Peyer's patch (tissue), 4 donors: ENCODE measurements around the gene ATXN1. TPM values are rescaled to one million over a fixed set of nuclear protein-coding genes. Genes with fewer than 3 reads are reported as not detected.

Experiments used
- DNase-seq, 3 donors: peaks; one replicate each; pipeline ENCODE4 v3.0.0-alpha.2; 2017 to 2019
- H3K27ac ChIP-seq, 4 donors: fragments of 200-600 bp; sonication (generic); one replicate each; pipeline ENCODE4 v1.5.1; 2016 to 2019
- H3K27me3 ChIP-seq, 2 donors: fragments of 200-600 bp; sonication (generic); one replicate each; pipeline ENCODE4 v1.5.1; 2019
- H3K36me3 ChIP-seq, 3 donors: fragments of 200-600 bp; sonication (generic); one replicate each; pipeline ENCODE4 v1.5.1; 2016 to 2019
- H3K4me1 ChIP-seq, 4 donors: fragments of 200-600 bp; sonication (generic); one replicate each; pipeline ENCODE4 v1.5.1; 2016 to 2019
- H3K4me3 ChIP-seq, 4 donors: fragments of 200-600 bp; sonication (generic); 1 replicate in 3 of 4; 2 replicates in 1 of 4; pipeline ENCODE4 v1.5.1; 2016 to 2019; ENCODE audit warnings: mild to moderate bottlenecking in 1 of 4
- H3K9me3 ChIP-seq, 4 donors: fragments of 200-600 bp; sonication (generic); one replicate each; pipeline ENCODE4 v1.5.1; 2016 to 2019; ENCODE audit warnings: mild to moderate bottlenecking in 1 of 4
- CTCF ChIP-seq, 6 experiments: fragments of 450-650 bp in 4 of 6; fragments of 200-600 bp in 2 of 6; sonication (generic) in 1 of 6; IDR thresholded peaks; one replicate each; pipeline ENCODE4 v1.5.1; 2017 to 2019; ENCODE audit warnings: antibody characterized with exemption in 6 of 6, mild to moderate bottlenecking in 3 of 6, moderate library complexity in 1 of 6
- POLR2A ChIP-seq, 2 donors: fragments of 450-650 bp; IDR thresholded peaks; one replicate each; pipeline ENCODE4 v1.5.1; 2017; ENCODE audit warnings: antibody characterized with exemption in 2 of 2, mild to moderate bottlenecking in 2 of 2, moderate library complexity in 2 of 2
- total RNA-seq, 4 donors: library from RNA; depleted of rRNA; stranded (reverse); fragments of >200 nt; gene quantifications; one replicate each; pipeline ENCODE4 v1.1.0, GENCODE V29; 2016

ATXN1 gene
- total RNA-seq, 4 donors from 2014 or later, result 34.7 to 48.5 (median 43.1) TPM

- Histone ChIP-seq H3K4me1 (peaks cover 0 to 7% (median 0%) of the 10 kb centered on the region in 4 donors), H3K36me3 (peaks cover 0 to 9% (median 0%) of the 10 kb centered on the region in 3 donors), H3K27me3 (no peaks in the 10 kb centered on the region), H3K4me3 (no peak overlapping the region), H3K9me3 (no peaks in the 10 kb centered on the region), H3K27ac (no peak overlapping the region)
- TF ChIP-seq CTCF (IDR thresholded peaks at IDR 0.05) (peak in 1 of 6 experiments; percentile 11), POLR2A (IDR thresholded peaks at IDR 0.05) (no peak)
- DNase-seq, result no peak
These were observed 243.0 kb downstream of the ATXN1 start for GRCh38 chr6:16518265-16518664.

GRCh38 chr6:16514249-16514648 lies 247.0 kb downstream of the ATXN1 start:
- H3K4me1 ChIP-seq, result peaks cover 0 to 26% (median 2%) of the 10 kb centered on the region in 4 donors
- DNase-seq, result no peak

GRCh38 chr6:16512544-16513290 lies 248.5 kb downstream of the ATXN1 start:
- Histone ChIP-seq H3K27me3 (no peaks in the 10 kb centered on the region), H3K9me3 (no peaks in the 10 kb centered on the region), H3K36me3 (no peaks in the 10 kb centered on the region), H3K4me1 (peaks cover 0 to 26% (median 2%) of the 10 kb centered on the region in 4 donors), H3K27ac (peak overlapping the region in 1 of 4 donors; percentile 43), H3K4me3 (no peak overlapping the region)
- TF ChIP-seq CTCF (IDR thresholded peaks at IDR 0.05) (no peak), POLR2A (IDR thresholded peaks at IDR 0.05) (no peak)
- DNase-seq, result no peak

More at GRCh38 chr6:16514249-16514648, 247.0 kb downstream of the ATXN1 start:
- Histone ChIP-seq H3K36me3 (no peaks in the 10 kb centered on the region), H3K27me3 (no peaks in the 10 kb centered on the region), H3K9me3 (no peaks in the 10 kb centered on the region), H3K4me3 (no peak overlapping the region), H3K27ac (peak overlapping the region in 1 of 4 donors; percentile 13)
- TF ChIP-seq CTCF (IDR thresholded peaks at IDR 0.05) (peak; percentile 26 to 53 (median 42)), POLR2A (IDR thresholded peaks at IDR 0.05) (no peak)

- peak in 2 of 3 donors; percentile 52 to 59 for DNase-seq
These were observed 249.4 kb downstream of the ATXN1 start for GRCh38 chr6:16511723-16512489.

More at GRCh38 chr6:16511723-16512489, 249.4 kb downstream of the ATXN1 start:
- no peaks in the 10 kb centered on the region for H3K9me3 ChIP-seq
- H3K27me3 ChIP-seq, result no peaks in the 10 kb centered on the region
- no peak overlapping the region for H3K4me3 ChIP-seq
- H3K4me1 ChIP-seq, result peaks cover 0 to 26% (median 2%) of the 10 kb centered on the region in 4 donors
- peak overlapping the region in 2 of 4 donors; percentile 4 to 43 for H3K27ac ChIP-seq
- TF ChIP-seq POLR2A (IDR thresholded peaks at IDR 0.05) (no peak), CTCF (IDR thresholded peaks at IDR 0.05) (no peak)
- H3K36me3 ChIP-seq, result no peaks in the 10 kb centered on the region
